Left ventricle myocardium superior (tissue), 1 donor: Measurements from ENCODE around the gene ERF. TPM values are rescaled to one million over a fixed set of nuclear protein-coding genes. Genes with fewer than 3 reads are reported as not detected.

Source experiments
- ATAC-seq: fragments of 200-7000 bp; cut with Tn5 transposase; one replicate; pipeline ENCODE4 v1.9.1; 2020; ENCODE audit warnings: mild to moderate bottlenecking, moderate library complexity
- DNase-seq: peaks from one replicate; pipeline ENCODE4 v3.0.0-alpha.2; 2020
- intact Hi-C: fragments of 100-400 bp; cut with micrococcal nuclease; formaldehyde crosslinking; loops from one replicate; pipeline ENCODE4 v1.11.0; 2022
- long read RNA-seq: library from polyadenylated mRNA; unstranded; transcript quantifications from one replicate; pipeline ENCODE4 v2.0.0, GENCODE V29; 2021
- total RNA-seq: library from RNA; stranded (reverse); fragmentation: NEBNext Ultra II Directional; extraction: Animal tissue kit (Norgen Biotek cat#: 25700); gene quantifications from one replicate; pipeline ENCODE4 v1.2.1, GENCODE V29; 2021
- donor health status: DM: no; HTN: yes; CAD: no; lungs with severe emphysema.

ERF gene
- total RNA-seq = 46.0 TPM
- long read RNA-seq, partial matches to known transcripts = 0 of 2 reads
- long read RNA-seq, other reads (novel, unspliced or antisense) = 1 of 2 reads

- intact Hi-C loops = no loop called here
- peak; percentile 97 for DNase-seq
- peak; percentile 76 for ATAC-seq
Observed at GRCh38 chr19:42254850-42255765, at the start of gene ERF. TSS of gene ERF (minus strand) at chr19:42255128. CDS start at chr19:42254999, 129 bp downstream.

- DNase-seq = no peak
- intact Hi-C loops = no loop called here
- no peak for ATAC-seq
Observed at GRCh38 chr19:42303876-42304275, 48.9 kb upstream of the ERF start.

- DNase-seq = no peak
- ATAC-seq = no peak
- intact Hi-C loops = no loop called here
Observed at GRCh38 chr19:42303101-42303464, 48.2 kb upstream of the ERF start.

- intact Hi-C loops = no loop called here
- ATAC-seq (peak; percentile 27), DNase-seq (no peak)
Observed at GRCh38 chr19:42301646-42302203, 46.8 kb upstream of the ERF start, which contains the start of gene PRR19. TSS of gene PRR19 (plus strand) at chr19:42302132. CDS start at chr19:42309585, 7,453 bp downstream.

GRCh38 chr19:42297039-42297438, 42.1 kb upstream of the ERF start:
- DNase-seq (no peak), ATAC-seq (no peak)
- intact Hi-C loops = no loop called here

GRCh38 chr19:42295831-42296525, 41.0 kb upstream of the ERF start:
- peak; percentile 90 for DNase-seq
- intact Hi-C loops = no loop called here

GRCh38 chr19:42295342-42295741, 40.4 kb upstream of the ERF start:
- no peak for DNase-seq
- no peak for ATAC-seq
- intact Hi-C loops = no loop called here

More at GRCh38 chr19:42295831-42296525, 41.0 kb upstream of the ERF start:
- ATAC-seq = peak; percentile 82

- intact Hi-C loops = no loop called here
- DNase-seq = no peak
Observed at GRCh38 chr19:42294471-42295137, 39.7 kb upstream of the ERF start.

GRCh38 chr19:42293948-42294347, 39.0 kb upstream of the ERF start:
- ATAC-seq = no peak
- no peak for DNase-seq
- intact Hi-C loops = no loop called here

More at GRCh38 chr19:42294471-42295137, 39.7 kb upstream of the ERF start:
- no peak for ATAC-seq

GRCh38 chr19:42293540-42293939, 38.6 kb upstream of the ERF start:
- no peak for ATAC-seq

GRCh38 chr19:42292963-42293362, 38.0 kb upstream of the ERF start:
- DNase-seq (no peak), ATAC-seq (no peak)
- intact Hi-C loops = no loop called here

More at GRCh38 chr19:42293540-42293939, 38.6 kb upstream of the ERF start:
- intact Hi-C loops = no loop called here
- no peak for DNase-seq

- ATAC-seq = no peak
- DNase-seq = no peak
- intact Hi-C loops = no loop called here
Observed at GRCh38 chr19:42292042-42292960, 37.4 kb upstream of the ERF start.

- ATAC-seq = no peak
- intact Hi-C loops = no loop called here
- no peak for DNase-seq
Observed at GRCh38 chr19:42291435-42291810, 36.5 kb upstream of the ERF start.

GRCh38 chr19:42290523-42291434, 35.9 kb upstream of the ERF start:
- intact Hi-C loops = no loop called here
- no peak for ATAC-seq
- peak; percentile 51 for DNase-seq

- no peak for DNase-seq
- intact Hi-C loops = no loop called here
- ATAC-seq = no peak
Observed at GRCh38 chr19:42290136-42290522, 35.2 kb upstream of the ERF start.

- DNase-seq (no peak), ATAC-seq (no peak)
- intact Hi-C loops = loop anchor here (5.0 kb wide), 1 partner anchor 42 kb away; no protein-coding TSS in a partner anchor
Observed at GRCh38 chr19:42289556-42290041, 34.7 kb upstream of the ERF start.
